GM12865 (cell line): Measurements from ENCODE around the gene MVB12B.
"Not testable (repeated sequence)": the region's sequence is repeated elsewhere in the genome, so short reads cannot be mapped to it uniquely, and the experiment has no call there.

Source experiments
- DNase-seq: peaks from one replicate; pipeline ENCODE4 v3.0.0; 2010; ENCODE audit warnings: low read depth
- H3K4me3 ChIP-seq: 2 replicates; pipeline ENCODE4 v1.5.1; 2011; ENCODE audit warnings: mild to moderate bottlenecking, low read depth, low read length, control low read depth
- TF ChIP-seq, protein P1 (sequence below): IDR thresholded peaks from 2 replicates; pipeline ENCODE4 v1.5.1; 2011; ENCODE audit warnings: low read length, control low read depth, low read depth, inconsistent platforms; ENCODE audit not compliant: insufficient read depth; ENCODE audit errors: missing control alignments

The MVB12B gene, protein sequence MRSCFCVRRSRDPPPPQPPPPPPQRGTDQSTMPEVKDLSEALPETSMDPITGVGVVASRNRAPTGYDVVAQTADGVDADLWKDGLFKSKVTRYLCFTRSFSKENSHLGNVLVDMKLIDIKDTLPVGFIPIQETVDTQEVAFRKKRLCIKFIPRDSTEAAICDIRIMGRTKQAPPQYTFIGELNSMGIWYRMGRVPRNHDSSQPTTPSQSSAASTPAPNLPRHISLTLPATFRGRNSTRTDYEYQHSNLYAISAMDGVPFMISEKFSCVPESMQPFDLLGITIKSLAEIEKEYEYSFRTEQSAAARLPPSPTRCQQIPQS

GRCh38 chr9:126326228-126327005 lies at the start of gene MVB12B:
TSS of gene MVB12B (plus strand) at chr9:126326829. CDS start at chr9:126326930, 101 bp downstream.
- no peak within 1 kb of the TSS for H3K4me3 ChIP-seq
- peak; percentile 5 for DNase-seq
- TF ChIP-seq, protein P1, sequence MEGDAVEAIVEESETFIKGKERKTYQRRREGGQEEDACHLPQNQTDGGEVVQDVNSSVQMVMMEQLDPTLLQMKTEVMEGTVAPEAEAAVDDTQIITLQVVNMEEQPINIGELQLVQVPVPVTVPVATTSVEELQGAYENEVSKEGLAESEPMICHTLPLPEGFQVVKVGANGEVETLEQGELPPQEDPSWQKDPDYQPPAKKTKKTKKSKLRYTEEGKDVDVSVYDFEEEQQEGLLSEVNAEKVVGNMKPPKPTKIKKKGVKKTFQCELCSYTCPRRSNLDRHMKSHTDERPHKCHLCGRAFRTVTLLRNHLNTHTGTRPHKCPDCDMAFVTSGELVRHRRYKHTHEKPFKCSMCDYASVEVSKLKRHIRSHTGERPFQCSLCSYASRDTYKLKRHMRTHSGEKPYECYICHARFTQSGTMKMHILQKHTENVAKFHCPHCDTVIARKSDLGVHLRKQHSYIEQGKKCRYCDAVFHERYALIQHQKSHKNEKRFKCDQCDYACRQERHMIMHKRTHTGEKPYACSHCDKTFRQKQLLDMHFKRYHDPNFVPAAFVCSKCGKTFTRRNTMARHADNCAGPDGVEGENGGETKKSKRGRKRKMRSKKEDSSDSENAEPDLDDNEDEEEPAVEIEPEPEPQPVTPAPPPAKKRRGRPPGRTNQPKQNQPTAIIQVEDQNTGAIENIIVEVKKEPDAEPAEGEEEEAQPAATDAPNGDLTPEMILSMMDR = no peak

GRCh38 chr9:126283799-126284465 lies 42.7 kb upstream of the MVB12B start:
- TF ChIP-seq, protein P1 = no peak
- no peak for DNase-seq

DNA sequence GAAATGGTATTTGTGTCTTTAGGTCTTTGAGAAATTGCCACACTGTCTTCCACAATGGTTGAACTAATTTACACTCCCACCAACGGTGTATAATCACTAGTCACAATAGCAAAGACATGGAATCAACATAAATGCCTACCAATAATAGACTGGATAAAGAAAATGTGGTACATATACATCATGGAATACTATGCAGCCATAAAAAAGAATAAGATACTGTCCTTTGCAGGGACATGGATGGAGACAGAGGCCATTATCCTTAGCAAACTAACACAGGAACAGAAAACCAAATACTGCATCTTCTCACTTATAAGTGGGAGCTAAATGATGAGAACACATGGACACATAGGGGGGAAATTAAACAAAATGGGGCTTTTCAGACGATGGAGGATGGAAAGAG lies 41.0 kb upstream of the MVB12B start:
- not testable (repeated sequence) for H3K4me3 ChIP-seq, DNase-seq

More at GRCh38 chr9:126283799-126284465, 42.7 kb upstream of the MVB12B start:
- H3K4me3 ChIP-seq = no peak overlapping the region

DNA sequence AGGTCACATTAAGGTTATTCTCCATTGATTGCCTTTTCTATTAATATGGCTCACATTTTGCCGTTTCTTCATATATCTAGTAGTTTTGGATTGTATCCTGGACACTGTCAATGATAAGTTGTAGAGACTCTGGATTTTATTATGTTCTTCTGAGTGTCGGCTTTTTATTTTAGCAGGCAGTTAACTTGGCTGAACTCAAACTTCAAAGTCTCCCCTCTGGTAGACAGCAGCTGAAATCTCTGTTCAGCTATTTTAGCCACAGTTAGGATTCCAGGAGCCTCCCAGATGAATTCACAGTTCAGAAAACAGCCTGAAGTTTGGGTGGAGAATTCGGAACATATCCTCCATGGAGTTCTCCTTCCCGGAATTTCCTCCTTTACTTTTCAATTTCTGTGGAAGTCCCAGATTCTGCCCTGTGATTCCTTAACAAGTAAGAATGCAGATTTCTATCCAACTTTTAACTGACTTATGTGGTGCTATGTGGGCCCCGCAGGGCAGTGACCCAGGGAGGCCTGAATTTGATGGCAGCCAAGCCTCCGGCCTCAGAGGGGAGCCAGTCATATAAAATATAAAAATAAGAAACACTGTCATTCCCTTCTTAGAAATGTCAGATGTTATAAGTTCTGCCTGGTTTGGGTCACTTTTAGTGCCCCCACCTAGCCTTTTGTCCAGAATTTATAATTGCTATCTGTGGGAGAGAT lies 39.3 kb upstream of the MVB12B start:
- no peak overlapping the region for H3K4me3 ChIP-seq
- TF ChIP-seq, protein P1 = no peak
- DNase-seq = no peak

- DNase-seq = no peak
- TF ChIP-seq, protein P1 = no peak
- no peak overlapping the region for H3K4me3 ChIP-seq
Measured at GRCh38 chr9:126290871-126291270, 35.8 kb upstream of the MVB12B start.

- no peak for DNase-seq
- TF ChIP-seq, protein P1 = no peak
- no peak overlapping the region for H3K4me3 ChIP-seq
Measured at GRCh38 chr9:126291925-126292324, 34.7 kb upstream of the MVB12B start.
